Stomach (tissue), 9 donors: ENCODE measurements around the gene CDH1. TPM values are rescaled to one million over a fixed set of nuclear protein-coding genes. Genes with fewer than 3 reads are reported as not detected.

Experiments
- DNase-seq, 2 donors: peaks; one replicate each; pipeline versions ENCODE4 v3.0.0 to v3.0.0-alpha.2; 2013 to 2019
- H3K27ac ChIP-seq, 5 donors: fragments of 200-600 bp in 4 of 5; sonication (generic) in 4 of 5; one replicate each; pipeline ENCODE4 v1.5.1; 2013 to 2019; ENCODE audit warnings: mild to moderate bottlenecking in 1 of 5, moderate library complexity in 1 of 5
- H3K27me3 ChIP-seq, 3 donors: fragments of 200-600 bp; sonication (generic); one replicate each; pipeline ENCODE4 v1.5.1; 2017 to 2019; ENCODE audit warnings: mixed run types in 1 of 3
- H3K36me3 ChIP-seq, 4 donors: fragments of 200-600 bp; sonication (generic); 1 replicate in 3 of 4; 2 replicates in 1 of 4; pipeline ENCODE4 v1.5.1; 2016 to 2019
- H3K4me1 ChIP-seq, 4 donors: fragments of 200-600 bp; sonication (generic); one replicate each; pipeline ENCODE4 v1.5.1; 2016 to 2019
- H3K4me3 ChIP-seq, 4 donors: fragments of 200-600 bp; sonication (generic) in 3 of 4; one replicate each; pipeline ENCODE4 v1.5.1; 2016 to 2019; ENCODE audit warnings: mild to moderate bottlenecking in 1 of 4
- H3K9me3 ChIP-seq, 4 donors: fragments of 200-600 bp; sonication (generic); one replicate each; pipeline ENCODE4 v1.5.1; 2016 to 2019
- CTCF ChIP-seq, 7 experiments: fragments of 450-650 bp in 4 of 7; fragments of 200-600 bp in 3 of 7; sonication (generic) in 3 of 7; IDR thresholded peaks; one replicate each; pipeline ENCODE4 v1.5.1; 2016 to 2019; ENCODE audit warnings: antibody characterized with exemption in 7 of 7, control low read depth in 2 of 7, mild to moderate bottlenecking in 1 of 7
- EP300 ChIP-seq: sonication (generic); formaldehyde crosslinking; IDR thresholded peaks from one replicate; pipeline ENCODE4 v1.6.1; 2017; ENCODE audit warnings: antibody characterized with exemption
- POLR2A ChIP-seq, 4 donors: fragments of 450-650 bp; IDR thresholded peaks; one replicate each; pipeline ENCODE4 v1.6.1; 2016; ENCODE audit warnings: antibody characterized with exemption in 4 of 4, control low read depth in 2 of 4, mild to moderate bottlenecking in 1 of 4, moderate library complexity in 1 of 4
- POLR2AphosphoS5 ChIP-seq, 3 donors: sonication (generic); formaldehyde crosslinking; IDR thresholded peaks; one replicate each; pipeline ENCODE4 v1.6.1; 2016; ENCODE audit warnings: antibody characterized with exemption in 3 of 3
- whole genome bisulfite sequencing, 5 donors: extraction: QIAGEN DNeasy Blood & Tissue Kit in 3 of 5; methylation state at CpG; one replicate each; pipeline versions ENCODE4 v1.1.5 to v1.1.7; 2013 to 2018; 5-methylcytosine and 5-hydroxymethylcytosine counted together
- intact Hi-C: fragments of 100-400 bp; cut with DNase I; formaldehyde crosslinking; loops from one replicate; pipeline ENCODE4 v1.15.1; 2023; ENCODE audit warnings: low total_unique reads
- polyA plus RNA-seq, 3 donors: library from polyadenylated mRNA; stranded (reverse); fragments of 200-250 nt; gene quantifications; one replicate each; pipeline ENCODE4 v1.2.3, GENCODE V29; 2013
- total RNA-seq, 5 donors: library from RNA; depleted of rRNA; stranded (reverse); fragments of >200 nt; gene quantifications; one replicate each; pipeline versions ENCODE4 v1.1.0 to v1.2.3, GENCODE V29; 2014 to 2016
- donor health status: healthy with polysubstance abuse.
- donor health status: Bipolar disorder and iron deficiency.
- donor health status: healthy.

The CDH1 gene
- total and polyA plus RNA-seq, 8 donors: 15.0 to 567 (median 132) TPM

- TF ChIP-seq POLR2A (IDR thresholded peaks at IDR 0.05): no peak
- TF ChIP-seq CTCF (IDR thresholded peaks at IDR 0.05): no peak
- TF ChIP-seq EP300: no peak
- no peak for TF ChIP-seq POLR2AphosphoS5 (IDR thresholded peaks at IDR 0.05)
- DNase-seq: no peak
- H3K36me3 ChIP-seq: peaks cover 10 to 52% (median 33%) of the 10 kb centered on the region in 4 donors
- WGBS, 5 donors: 64 to 86% (median 81%) methylated on average over 2 of the region's 2 CpGs
- H3K9me3 ChIP-seq: no peaks in the 10 kb centered on the region
- intact Hi-C loops: loop anchor here (10.0 kb wide), 1 partner anchor 102 kb away; no protein-coding TSS in a partner anchor
- H3K4me1 ChIP-seq: peaks cover 0 to 16% (median 5%) of the 10 kb centered on the region in 4 donors
- peak overlapping the region in 2 of 5 donors; percentile 7 to 52 for H3K27ac ChIP-seq
- H3K27me3 ChIP-seq: no peaks in the 10 kb centered on the region
- H3K4me3 ChIP-seq: no peak overlapping the region
Observed at GRCh38 chr16:68806422-68806821, 69.3 kb downstream of the CDH1 start.

GRCh38 chr16:68806981-68807380 is 69.9 kb downstream of the CDH1 start:
- DNase-seq: peak in 1 of 2 donors; percentile 23
- no peak for TF ChIP-seq EP300
- TF ChIP-seq POLR2A (IDR thresholded peaks at IDR 0.05): no peak
- no peak for TF ChIP-seq POLR2AphosphoS5 (IDR thresholded peaks at IDR 0.05)
- TF ChIP-seq CTCF (IDR thresholded peaks at IDR 0.05): no peak
- WGBS, 5 donors: 23 to 43% (median 33%) methylated on average over 1 of the region's 1 CpG
- Histone ChIP-seq H3K4me3 (no peak overlapping the region), H3K27me3 (no peaks in the 10 kb centered on the region), H3K36me3 (peaks cover 10 to 53% (median 37%) of the 10 kb centered on the region in 4 donors), H3K27ac (peak overlapping the region in 2 of 5 donors; percentile 7 to 52), H3K4me1 (peaks cover 0 to 11% (median 5%) of the 10 kb centered on the region in 4 donors), H3K9me3 (no peaks in the 10 kb centered on the region)
- intact Hi-C loops: loop anchor here (10.0 kb wide), 1 partner anchor 102 kb away; no protein-coding TSS in a partner anchor

- peak in 1 of 2 donors; percentile 34 for DNase-seq
- intact Hi-C loops: no loop called here
- H3K9me3 ChIP-seq: no peaks in the 10 kb centered on the region
- TF ChIP-seq CTCF (IDR thresholded peaks at IDR 0.05): no peak
- H3K36me3 ChIP-seq: peaks cover 20 to 95% (median 83%) of the 10 kb centered on the region in 4 donors
- no peaks in the 10 kb centered on the region for H3K27me3 ChIP-seq
- no peaks in the 10 kb centered on the region for H3K4me1 ChIP-seq
- 80 to 97% (median 92%) methylated on average over 3 of the region's 3 CpGs for WGBS, 5 donors
- H3K4me3 ChIP-seq: no peak overlapping the region
- H3K27ac ChIP-seq: no peak overlapping the region
Observed at GRCh38 chr16:68814516-68814915, 77.4 kb downstream of the CDH1 start.

GRCh38 chr16:68823401-68824135 is 86.5 kb downstream of the CDH1 start:
- TF ChIP-seq EP300 (no peak), POLR2AphosphoS5 (IDR thresholded peaks at IDR 0.05) (no peak), POLR2A (IDR thresholded peaks at IDR 0.05) (no peak), CTCF (IDR thresholded peaks at IDR 0.05) (no peak)
- no peak overlapping the region for H3K4me3 ChIP-seq
- H3K27ac ChIP-seq: no peak overlapping the region
- peak in 1 of 2 donors; percentile 23 for DNase-seq
- peaks cover 7 to 91% (median 60%) of the 10 kb centered on the region in 4 donors for H3K36me3 ChIP-seq
- H3K27me3 ChIP-seq: no peaks in the 10 kb centered on the region
- no peaks in the 10 kb centered on the region for H3K9me3 ChIP-seq
- no peaks in the 10 kb centered on the region for H3K4me1 ChIP-seq
- WGBS, 5 donors: 80 to 95% (median 88%) methylated on average over 8 of the region's 8 CpGs
- intact Hi-C loops: no loop called here
